22Rv1 (cell line): ENCODE results near the gene ZNF665.

ENCODE experiments used
- CTCF ChIP-seq: fragments of 450-650 bp; IDR thresholded peaks from 2 replicates; pipeline ENCODE4 v1.5.1; 2017; ENCODE audit warnings: mild to moderate bottlenecking
- ZFX ChIP-seq: fragments of 450-650 bp; IDR thresholded peaks from 2 replicates; pipeline ENCODE4 v1.6.1; 2017; ENCODE audit warnings: antibody characterized with exemption, borderline replicate concordance

- TF ChIP-seq CTCF = no peak
- TF ChIP-seq ZFX = no peak
These were observed 52.8 kb downstream of the ZNF665 start for GRCh38 chr19:53140351-53140750.
